MCF 10A (cell line): ENCODE results near the gene PHACTR1. TPM values are rescaled to one million over a fixed set of nuclear protein-coding genes. Genes with fewer than 3 reads are reported as not detected.

Experiments
- BruUV-seq: library from RNA; stranded (reverse); fragments of 400-500 nt; replicated peaks from 2 replicates; lab custom pipeline; 2021; lab: Mats Ljungman, UMichigan
- CTCF ChIA-PET: fragments of 300-600 bp; sonication (Branson Sonifier 250); formaldehyde crosslinking; extraction: SDS; loops from one replicate; lab custom pipeline; 2021; ENCODE audit warnings: antibody characterized with exemption, inconsistent platforms; lab: Yijun Ruan, JAX
- POLR2A ChIA-PET: fragments of 300-600, 350-650 bp; sonication (Branson Sonifier 250); formaldehyde crosslinking; extraction: SDS; loops from one replicate; lab custom pipeline; 2020; ENCODE audit warnings: antibody characterized with exemption, inconsistent platforms; lab: Yijun Ruan, JAX
- DNase-seq: peaks from one replicate; pipeline ENCODE4 v3.0.0-alpha.2; 2018; ENCODE audit not compliant: unreplicated experiment
- H3K27ac Mint-ChIP-seq: one replicate; pipeline ENCODE4 v1.8.0; 2022; ENCODE audit warnings: mild to moderate bottlenecking, low read depth, mixed read lengths; ENCODE audit not compliant: unreplicated experiment
- H3K27me3 Mint-ChIP-seq: one replicate; pipeline ENCODE4 v1.8.0; 2022; ENCODE audit warnings: mixed read lengths; ENCODE audit not compliant: insufficient read depth, unreplicated experiment
- H3K36me3 Mint-ChIP-seq: one replicate; pipeline ENCODE4 v1.8.0; 2022; ENCODE audit warnings: mild to moderate bottlenecking, moderate library complexity, mixed read lengths; ENCODE audit not compliant: insufficient read depth, unreplicated experiment
- H3K4me1 Mint-ChIP-seq: one replicate; pipeline ENCODE4 v1.8.0; 2022; ENCODE audit warnings: mixed read lengths; ENCODE audit not compliant: insufficient read depth, unreplicated experiment
- H3K4me3 Mint-ChIP-seq: one replicate; pipeline ENCODE4 v1.8.0; 2022; ENCODE audit warnings: mild to moderate bottlenecking, moderate library complexity, mixed read lengths; ENCODE audit not compliant: unreplicated experiment
- H3K9me3 Mint-ChIP-seq: one replicate; pipeline ENCODE4 v1.8.0; 2022; ENCODE audit warnings: mixed read lengths; ENCODE audit not compliant: unreplicated experiment
- intact Hi-C: fragments of 100-400 bp; cut with micrococcal nuclease; formaldehyde crosslinking; loops from 2 replicates; pipeline ENCODE4 v1.14.1; 2022
- total RNA-seq: library from RNA; stranded (reverse); gene quantifications from 2 replicates; pipeline ENCODE4 v1.2.3, GENCODE V29; 2022
- TF ChIP-seq, protein P1 (sequence below): fragments of 200-600 bp; IDR thresholded peaks from one replicate; pipeline ENCODE4 v1.8.0; 2022; ENCODE audit warnings: antibody characterized with exemption, mild to moderate bottlenecking; ENCODE audit not compliant: unreplicated experiment

The PHACTR1 gene
- total RNA-seq, 1 experiment from 2014 or later = not detected

DNA sequence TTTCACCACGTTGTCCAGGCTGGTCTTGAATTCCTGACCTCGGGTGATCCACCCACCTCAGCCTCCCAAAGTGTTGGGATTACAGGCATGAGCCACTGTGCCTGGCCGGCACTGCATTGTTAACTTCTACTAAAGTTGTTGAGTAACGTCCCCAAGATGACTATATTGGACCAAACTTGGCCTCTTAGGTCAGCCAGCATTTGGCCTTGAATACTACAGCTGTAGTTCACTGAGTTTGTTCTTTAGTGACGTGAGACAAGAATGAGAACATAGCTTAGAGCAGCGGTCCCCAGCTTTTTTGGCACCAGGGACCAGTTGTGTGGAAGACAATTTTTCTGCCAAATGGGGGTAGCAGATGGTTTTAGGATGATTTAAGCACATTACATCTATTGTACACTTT is 374.6 kb downstream of the PHACTR1 start:
- intact Hi-C loops = no loop called here
- peaks cover 5% of the 10 kb centered on the region for H3K36me3 Mint-ChIP-seq
- DNase-seq = no peak
- ChIA-PET POLR2A (no interaction called here), CTCF (interaction anchor here (1.8 kb wide), 1 partner anchor 180 kb away, joined by 3 read pairs; no protein-coding TSS in a partner anchor)
- no TSS peak for BruUV-seq
- H3K4me1 Mint-ChIP-seq = no peaks in the 10 kb centered on the region
- H3K4me3 Mint-ChIP-seq = no peak overlapping the region
- no peak overlapping the region for H3K27ac Mint-ChIP-seq
- TF ChIP-seq, protein P1, sequence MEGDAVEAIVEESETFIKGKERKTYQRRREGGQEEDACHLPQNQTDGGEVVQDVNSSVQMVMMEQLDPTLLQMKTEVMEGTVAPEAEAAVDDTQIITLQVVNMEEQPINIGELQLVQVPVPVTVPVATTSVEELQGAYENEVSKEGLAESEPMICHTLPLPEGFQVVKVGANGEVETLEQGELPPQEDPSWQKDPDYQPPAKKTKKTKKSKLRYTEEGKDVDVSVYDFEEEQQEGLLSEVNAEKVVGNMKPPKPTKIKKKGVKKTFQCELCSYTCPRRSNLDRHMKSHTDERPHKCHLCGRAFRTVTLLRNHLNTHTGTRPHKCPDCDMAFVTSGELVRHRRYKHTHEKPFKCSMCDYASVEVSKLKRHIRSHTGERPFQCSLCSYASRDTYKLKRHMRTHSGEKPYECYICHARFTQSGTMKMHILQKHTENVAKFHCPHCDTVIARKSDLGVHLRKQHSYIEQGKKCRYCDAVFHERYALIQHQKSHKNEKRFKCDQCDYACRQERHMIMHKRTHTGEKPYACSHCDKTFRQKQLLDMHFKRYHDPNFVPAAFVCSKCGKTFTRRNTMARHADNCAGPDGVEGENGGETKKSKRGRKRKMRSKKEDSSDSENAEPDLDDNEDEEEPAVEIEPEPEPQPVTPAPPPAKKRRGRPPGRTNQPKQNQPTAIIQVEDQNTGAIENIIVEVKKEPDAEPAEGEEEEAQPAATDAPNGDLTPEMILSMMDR = no peak
- H3K27me3 Mint-ChIP-seq = peaks cover 15% of the 10 kb centered on the region
- H3K9me3 Mint-ChIP-seq = no peaks in the 10 kb centered on the region

DNA sequence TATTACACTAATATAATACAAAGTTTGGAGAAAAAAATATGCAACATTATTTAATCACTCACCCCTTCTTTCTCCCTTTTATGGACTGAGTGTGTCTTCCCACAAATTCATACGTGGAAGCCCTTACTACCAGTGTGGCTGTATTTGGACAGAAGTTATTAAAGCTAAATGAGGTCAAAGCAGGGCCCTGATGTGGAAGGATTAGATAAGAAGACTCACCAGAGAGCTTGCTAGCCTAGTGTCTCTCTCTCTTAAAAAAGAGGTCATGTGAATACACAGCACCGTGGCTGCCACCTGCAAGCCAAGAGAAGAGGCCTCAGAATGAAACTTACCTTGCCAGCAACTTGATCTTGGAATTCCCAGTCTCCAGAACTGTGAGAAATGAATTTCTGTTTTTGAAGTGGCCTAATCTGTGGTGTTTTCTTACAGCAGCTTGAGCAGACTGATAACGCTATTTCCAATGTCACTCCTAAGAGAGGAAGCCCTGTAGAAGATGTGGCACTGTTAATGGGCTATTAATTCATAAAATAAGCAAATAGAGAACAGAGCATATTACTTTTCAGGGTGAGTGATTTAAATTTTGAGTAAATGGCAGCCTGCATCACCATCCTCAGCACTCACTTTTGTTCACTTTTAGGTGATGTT is 378.3 kb downstream of the PHACTR1 start:
- TF ChIP-seq, protein P1 = no peak
- no peak overlapping the region for H3K27ac Mint-ChIP-seq
- no peaks in the 10 kb centered on the region for H3K36me3 Mint-ChIP-seq
- POLR2A ChIA-PET = no interaction called here
- intact Hi-C loops = no loop called here
- no peak for DNase-seq
- no peaks in the 10 kb centered on the region for H3K4me1 Mint-ChIP-seq
- CTCF ChIA-PET = interaction anchor here (0.7 kb wide), 1 partner anchor 14 kb away, joined by 3 read pairs; no protein-coding TSS in a partner anchor
- no peak overlapping the region for H3K4me3 Mint-ChIP-seq
- BruUV-seq = no TSS peak
- H3K9me3 Mint-ChIP-seq = no peaks in the 10 kb centered on the region
- peaks cover 20% of the 10 kb centered on the region for H3K27me3 Mint-ChIP-seq

DNA sequence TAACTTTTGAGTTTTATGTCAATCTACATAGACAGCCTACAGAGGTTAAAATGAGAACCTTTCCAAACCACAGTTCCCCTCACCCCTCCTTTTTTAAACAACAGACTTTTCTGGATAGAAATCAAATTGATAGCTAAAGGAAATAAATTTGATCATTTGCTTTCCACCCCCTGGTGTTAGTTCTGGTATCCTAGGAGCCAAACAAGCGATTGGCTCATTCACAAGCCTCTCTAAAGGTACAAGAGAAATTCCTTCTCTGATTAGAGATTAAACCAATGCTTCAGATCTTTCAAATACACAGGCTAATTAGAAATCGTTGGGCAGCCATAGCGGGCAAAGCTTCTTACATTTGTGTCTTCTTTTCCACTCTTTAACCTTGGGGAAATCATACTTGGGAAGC is 379.5 kb downstream of the PHACTR1 start:
- Mint-ChIP-seq H3K36me3 (no peaks in the 10 kb centered on the region), H3K4me1 (no peaks in the 10 kb centered on the region), H3K9me3 (no peaks in the 10 kb centered on the region), H3K4me3 (no peak overlapping the region), H3K27me3 (peaks cover 20% of the 10 kb centered on the region), H3K27ac (no peak overlapping the region)
- intact Hi-C loops = no loop called here
- DNase-seq = no peak
- ChIA-PET CTCF (no interaction called here), POLR2A (interaction anchor here (1.4 kb wide), 1 partner anchor 11 kb away, joined by 5 read pairs; no protein-coding TSS in a partner anchor)
- BruUV-seq = no TSS peak
- TF ChIP-seq, protein P1 = no peak

DNA sequence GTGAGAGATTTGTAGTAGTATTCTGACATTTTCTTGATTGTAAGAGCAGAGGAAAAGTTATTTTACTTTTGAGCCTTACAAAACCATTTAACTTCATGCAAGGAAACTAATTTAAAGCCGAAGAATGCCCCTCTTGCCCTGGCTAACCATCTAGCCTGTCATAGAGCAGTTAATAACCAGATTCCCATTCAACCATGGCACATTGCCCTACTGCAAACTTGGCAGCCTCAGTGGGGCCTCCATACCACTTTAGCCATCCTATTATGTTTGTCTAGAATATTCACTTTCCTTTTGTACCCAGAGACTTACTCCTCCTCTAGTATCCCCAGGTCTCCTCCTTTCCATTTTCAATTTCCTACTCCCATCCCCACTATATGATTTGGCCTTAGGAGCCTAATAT is 380.9 kb downstream of the PHACTR1 start:
- no peaks in the 10 kb centered on the region for H3K9me3 Mint-ChIP-seq
- no peak overlapping the region for H3K27ac Mint-ChIP-seq
- no TSS peak for BruUV-seq
- DNase-seq = no peak
- no peak overlapping the region for H3K4me3 Mint-ChIP-seq
- TF ChIP-seq, protein P1 = no peak
- peaks cover 20% of the 10 kb centered on the region for H3K27me3 Mint-ChIP-seq
- no peaks in the 10 kb centered on the region for H3K4me1 Mint-ChIP-seq
- H3K36me3 Mint-ChIP-seq = no peaks in the 10 kb centered on the region
- CTCF ChIA-PET = no interaction called here
- POLR2A ChIA-PET = no interaction called here
- intact Hi-C loops = no loop called here
